HG02623 (cell line): ENCODE measurements around the gene AMMECR1L.
"Not testable (repeated sequence)": the region's sequence is repeated elsewhere in the genome, so short reads cannot be mapped to it uniquely, and the experiment has no call there.

Experiments used
- ATAC-seq: cut with Tn5 transposase; IDR thresholded peaks from one replicate; pipeline ENCODE4 v1.9.1; 2021; ENCODE audit warnings: moderate library complexity; ENCODE audit not compliant: unreplicated experiment

AMMECR1L gene

GRCh38 chr2:127843677-127844076, 42.1 kb downstream of the AMMECR1L start:
- ATAC-seq: no peak

- ATAC-seq: no peak
These were observed 44.1 kb downstream of the AMMECR1L start for GRCh38 chr2:127841466-127842178.

GRCh38 chr2:127840893-127841292, 44.9 kb downstream of the AMMECR1L start:
- ATAC-seq: no peak

- no peak for ATAC-seq
These were observed 50.8 kb downstream of the AMMECR1L start for GRCh38 chr2:127834951-127835350.

GRCh38 chr2:127829845-127830246, 55.9 kb downstream of the AMMECR1L start:
- peak; percentile 97 for ATAC-seq

- ATAC-seq: not testable (repeated sequence)
These were observed 59.0 kb downstream of the AMMECR1L start for GRCh38 chr2:127826708-127827107.

- no peak for ATAC-seq
These were observed 59.7 kb downstream of the AMMECR1L start for GRCh38 chr2:127826047-127826446.

- ATAC-seq: no peak
These were observed 65.6 kb downstream of the AMMECR1L start for GRCh38 chr2:127820080-127820668.

- ATAC-seq: no peak
These were observed 66.8 kb downstream of the AMMECR1L start for GRCh38 chr2:127818794-127819425.

GRCh38 chr2:127818241-127818640, 67.5 kb downstream of the AMMECR1L start:
- ATAC-seq: no peak

- ATAC-seq: no peak
These were observed 71.1 kb downstream of the AMMECR1L start for GRCh38 chr2:127814677-127815076.

- ATAC-seq: not testable (repeated sequence)
These were observed 73.3 kb downstream of the AMMECR1L start for GRCh38 chr2:127812441-127812840.
